ENCODE results near the gene SLC39A11. TPM values are rescaled to one million over a fixed set of nuclear protein-coding genes. Genes with fewer than 3 reads are reported as not detected.
"Not testable (repeated sequence)": the region's sequence is repeated elsewhere in the genome, so short reads cannot be mapped to it uniquely, and the experiment has no call there.

Gene SLC39A11
- total RNA-seq, 1 donor from 2014 or later = 13.0 TPM

GRCh38 chr17:72920513-72920912 is 172.0 kb downstream of the SLC39A11 start:
- H3K9ac ChIP-seq (ENCODE audit: low read depth in 1 of 3, low read length in 3 of 3) = no peak overlapping the region
- H3K27me3 ChIP-seq (ENCODE audit: control insufficient read depth in 3 of 3, insufficient read depth in 3 of 3, low read length in 3 of 3) = no peaks in the 10 kb centered on the region
- no peak overlapping the region for H3K4me3 ChIP-seq (ENCODE audit: low read length in 3 of 3)
- no peaks in the 10 kb centered on the region for H3K4me1 ChIP-seq (ENCODE audit: control insufficient read depth in 3 of 3, insufficient read depth in 3 of 3, low read length in 3 of 3)
- H3K36me3 ChIP-seq (ENCODE audit: control insufficient read depth in 3 of 3, insufficient read depth in 3 of 3, low read length in 3 of 3) = no peaks in the 10 kb centered on the region
- no peaks in the 10 kb centered on the region for H3K9me3 ChIP-seq (ENCODE audit: control insufficient read depth in 3 of 3, low read length in 3 of 3)
- H3K27ac ChIP-seq (ENCODE audit: low read depth, low read length) = no peak overlapping the region

- Histone ChIP-seq H3K9ac (ENCODE audit: low read depth in 1 of 3, low read length in 3 of 3) (no peak overlapping the region), H3K27me3 (ENCODE audit: control insufficient read depth in 3 of 3, insufficient read depth in 3 of 3, low read length in 3 of 3) (no peaks in the 10 kb centered on the region), H3K4me1 (ENCODE audit: control insufficient read depth in 3 of 3, insufficient read depth in 3 of 3, low read length in 3 of 3) (no peaks in the 10 kb centered on the region), H3K36me3 (ENCODE audit: control insufficient read depth in 3 of 3, insufficient read depth in 3 of 3, low read length in 3 of 3) (no peaks in the 10 kb centered on the region), H3K27ac (ENCODE audit: low read depth, low read length) (no peak overlapping the region), H3K4me3 (ENCODE audit: low read length in 3 of 3) (no peak overlapping the region), H3K9me3 (ENCODE audit: control insufficient read depth in 3 of 3, low read length in 3 of 3) (no peaks in the 10 kb centered on the region)
These were observed 175.5 kb downstream of the SLC39A11 start for GRCh38 chr17:72916991-72917390.

DNA sequence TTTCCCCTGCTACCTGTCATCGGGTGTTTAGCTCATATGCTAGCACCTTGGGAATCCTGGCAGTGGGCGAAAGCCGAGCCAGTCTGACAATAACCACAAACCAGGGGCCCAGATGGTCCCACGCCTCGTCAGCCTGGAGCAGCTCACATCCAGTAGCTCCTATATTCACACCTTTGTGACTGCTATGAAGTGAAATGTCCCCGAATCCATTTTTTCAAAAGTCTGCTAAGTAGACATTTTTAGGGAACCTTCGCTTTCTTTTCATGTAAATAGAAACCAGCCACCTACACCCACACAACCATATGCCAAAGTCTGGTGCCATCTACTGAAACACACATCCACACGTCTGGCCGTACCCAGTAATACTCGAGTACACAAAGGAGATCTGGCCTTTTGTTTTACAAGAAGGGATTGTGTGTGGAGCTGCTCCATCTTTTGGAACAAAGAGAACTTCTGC is 176.8 kb downstream of the SLC39A11 start:
- no peaks in the 10 kb centered on the region for H3K4me1 ChIP-seq (ENCODE audit: control insufficient read depth in 3 of 3, insufficient read depth in 3 of 3, low read length in 3 of 3)
- H3K27ac ChIP-seq (ENCODE audit: low read depth, low read length) = no peak overlapping the region
- H3K27me3 ChIP-seq (ENCODE audit: control insufficient read depth in 3 of 3, insufficient read depth in 3 of 3, low read length in 3 of 3) = no peaks in the 10 kb centered on the region
- no peak overlapping the region for H3K9ac ChIP-seq (ENCODE audit: low read depth in 1 of 3, low read length in 3 of 3)
- no peaks in the 10 kb centered on the region for H3K36me3 ChIP-seq (ENCODE audit: control insufficient read depth in 3 of 3, insufficient read depth in 3 of 3, low read length in 3 of 3)
- no peak overlapping the region for H3K4me3 ChIP-seq (ENCODE audit: low read length in 3 of 3)
- H3K9me3 ChIP-seq (ENCODE audit: control insufficient read depth in 3 of 3, low read length in 3 of 3) = no peaks in the 10 kb centered on the region

DNA sequence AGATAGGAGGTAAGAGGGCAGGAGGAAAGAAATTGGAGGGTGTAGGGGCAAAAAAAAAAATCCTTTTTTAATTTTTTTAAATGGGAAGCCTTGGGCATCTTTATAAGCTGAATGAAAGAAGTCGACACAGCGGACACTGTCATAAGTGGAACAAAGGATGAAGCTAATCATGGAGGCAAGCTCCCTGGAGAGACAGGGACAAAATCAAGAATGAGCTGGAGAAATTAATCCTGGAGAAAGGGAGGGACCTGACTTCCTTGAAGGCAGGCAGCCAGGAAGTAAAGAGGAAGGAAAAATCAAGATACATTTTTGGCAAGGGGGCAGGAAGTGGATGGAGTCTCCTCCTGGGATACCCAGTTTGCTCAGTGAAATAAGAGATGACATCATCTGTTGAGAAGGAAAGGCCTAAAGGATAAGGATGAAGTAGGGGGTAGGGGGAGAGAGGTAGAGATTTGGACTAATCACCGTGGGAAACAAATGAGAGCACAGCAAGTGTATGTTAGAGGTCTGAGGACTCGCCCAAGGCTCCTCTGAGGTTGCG is 179.3 kb downstream of the SLC39A11 start:
- Histone ChIP-seq H3K27me3 (ENCODE audit: control insufficient read depth in 3 of 3, insufficient read depth in 3 of 3, low read length in 3 of 3) (no peaks in the 10 kb centered on the region), H3K27ac (ENCODE audit: low read depth, low read length) (no peak overlapping the region), H3K4me1 (ENCODE audit: control insufficient read depth in 3 of 3, insufficient read depth in 3 of 3, low read length in 3 of 3) (no peaks in the 10 kb centered on the region), H3K9ac (ENCODE audit: low read depth in 1 of 3, low read length in 3 of 3) (no peak overlapping the region), H3K9me3 (ENCODE audit: control insufficient read depth in 3 of 3, low read length in 3 of 3) (no peaks in the 10 kb centered on the region), H3K4me3 (ENCODE audit: low read length in 3 of 3) (no peak overlapping the region), H3K36me3 (ENCODE audit: control insufficient read depth in 3 of 3, insufficient read depth in 3 of 3, low read length in 3 of 3) (peaks cover 0 to 3% (median 0%) of the 10 kb centered on the region in 3 donors)

GRCh38 chr17:72906306-72906705 is 186.2 kb downstream of the SLC39A11 start:
- Histone ChIP-seq H3K9ac (ENCODE audit: low read depth in 1 of 3, low read length in 3 of 3) (no peak overlapping the region), H3K27me3 (ENCODE audit: control insufficient read depth in 3 of 3, insufficient read depth in 3 of 3, low read length in 3 of 3) (no peaks in the 10 kb centered on the region), H3K27ac (ENCODE audit: low read depth, low read length) (no peak overlapping the region), H3K4me1 (ENCODE audit: control insufficient read depth in 3 of 3, insufficient read depth in 3 of 3, low read length in 3 of 3) (peaks cover 0 to 4% (median 0%) of the 10 kb centered on the region in 3 donors), H3K36me3 (ENCODE audit: control insufficient read depth in 3 of 3, insufficient read depth in 3 of 3, low read length in 3 of 3) (peaks cover 0 to 5% (median 0%) of the 10 kb centered on the region in 3 donors), H3K4me3 (ENCODE audit: low read length in 3 of 3) (no peak overlapping the region), H3K9me3 (ENCODE audit: control insufficient read depth in 3 of 3, low read length in 3 of 3) (no peaks in the 10 kb centered on the region)

DNA sequence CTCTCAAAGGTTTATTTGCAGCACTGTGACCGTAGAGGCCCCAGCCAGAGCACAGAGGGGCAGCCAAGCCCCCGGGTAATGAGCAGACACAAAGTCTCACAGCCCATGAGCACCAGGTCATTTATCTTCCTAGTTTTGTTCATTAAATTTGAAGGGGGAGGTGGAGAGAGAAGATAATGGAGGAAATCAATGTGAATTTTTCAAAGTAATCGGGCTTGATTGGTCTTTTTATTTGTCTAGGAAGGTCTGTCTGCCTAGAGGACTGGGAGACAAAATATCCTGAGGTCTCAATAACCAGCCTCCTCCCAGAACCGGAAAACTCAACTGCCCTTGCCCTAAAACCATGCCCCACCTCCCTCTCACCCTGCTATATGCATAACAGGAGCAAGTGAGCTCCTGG is 189.0 kb downstream of the SLC39A11 start:
- Histone ChIP-seq H3K4me3 (ENCODE audit: low read length in 3 of 3) (no peak overlapping the region), H3K4me1 (ENCODE audit: control insufficient read depth in 3 of 3, insufficient read depth in 3 of 3, low read length in 3 of 3) (peaks cover 0 to 4% (median 0%) of the 10 kb centered on the region in 3 donors), H3K27me3 (ENCODE audit: control insufficient read depth in 3 of 3, insufficient read depth in 3 of 3, low read length in 3 of 3) (no peaks in the 10 kb centered on the region), H3K9me3 (ENCODE audit: control insufficient read depth in 3 of 3, low read length in 3 of 3) (no peaks in the 10 kb centered on the region), H3K9ac (ENCODE audit: low read depth in 1 of 3, low read length in 3 of 3) (no peak overlapping the region), H3K36me3 (ENCODE audit: control insufficient read depth in 3 of 3, insufficient read depth in 3 of 3, low read length in 3 of 3) (peaks cover 0 to 4% (median 0%) of the 10 kb centered on the region in 3 donors), H3K27ac (ENCODE audit: low read depth, low read length) (no peak overlapping the region)

DNA sequence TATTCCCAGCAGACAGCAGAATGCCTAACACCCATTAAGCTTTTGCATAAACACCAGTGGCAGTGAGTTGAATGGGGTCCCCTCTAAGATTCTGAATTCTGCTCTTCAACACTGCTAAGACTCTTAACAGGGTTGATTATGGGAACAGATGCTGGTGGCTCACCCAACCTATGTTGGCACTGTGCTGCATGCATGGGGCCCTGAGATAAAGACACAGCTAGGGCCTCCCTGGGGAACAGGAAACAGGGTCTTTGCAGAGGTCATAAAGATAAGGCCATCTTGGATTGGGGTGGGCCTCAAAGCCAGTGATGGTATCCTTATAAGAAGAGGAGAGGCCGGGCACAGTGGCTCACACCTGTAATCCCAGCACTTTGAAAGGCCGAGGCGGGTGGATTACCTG is 190.8 kb downstream of the SLC39A11 start:
- Histone ChIP-seq H3K4me3 (ENCODE audit: low read length in 3 of 3) (no peak overlapping the region), H3K27me3 (ENCODE audit: control insufficient read depth in 3 of 3, insufficient read depth in 3 of 3, low read length in 3 of 3) (no peaks in the 10 kb centered on the region), H3K9me3 (ENCODE audit: control insufficient read depth in 3 of 3, low read length in 3 of 3) (no peaks in the 10 kb centered on the region), H3K36me3 (ENCODE audit: control insufficient read depth in 3 of 3, insufficient read depth in 3 of 3, low read length in 3 of 3) (no peaks in the 10 kb centered on the region), H3K9ac (ENCODE audit: low read depth in 1 of 3, low read length in 3 of 3) (no peak overlapping the region), H3K4me1 (ENCODE audit: control insufficient read depth in 3 of 3, insufficient read depth in 3 of 3, low read length in 3 of 3) (peaks cover 0 to 4% (median 0%) of the 10 kb centered on the region in 3 donors), H3K27ac (ENCODE audit: low read depth, low read length) (no peak overlapping the region)

- Histone ChIP-seq H3K9me3 (ENCODE audit: control insufficient read depth in 3 of 3, low read length in 3 of 3) (no peaks in the 10 kb centered on the region), H3K4me3 (ENCODE audit: low read length in 3 of 3) (no peak overlapping the region), H3K9ac (ENCODE audit: low read depth in 1 of 3, low read length in 3 of 3) (no peak overlapping the region), H3K4me1 (ENCODE audit: control insufficient read depth in 3 of 3, insufficient read depth in 3 of 3, low read length in 3 of 3) (peaks cover 0 to 2% (median 0%) of the 10 kb centered on the region in 3 donors), H3K27me3 (ENCODE audit: control insufficient read depth in 3 of 3, insufficient read depth in 3 of 3, low read length in 3 of 3) (no peaks in the 10 kb centered on the region), H3K27ac (ENCODE audit: low read depth, low read length) (no peak overlapping the region), H3K36me3 (ENCODE audit: control insufficient read depth in 3 of 3, insufficient read depth in 3 of 3, low read length in 3 of 3) (no peaks in the 10 kb centered on the region)
These were observed 191.4 kb downstream of the SLC39A11 start for GRCh38 chr17:72901083-72901482.

- no peaks in the 10 kb centered on the region for H3K27me3 ChIP-seq (ENCODE audit: control insufficient read depth in 3 of 3, insufficient read depth in 3 of 3, low read length in 3 of 3)
- no peaks in the 10 kb centered on the region for H3K9me3 ChIP-seq (ENCODE audit: control insufficient read depth in 3 of 3, low read length in 3 of 3)
- H3K27ac ChIP-seq (ENCODE audit: low read depth, low read length) = no peak overlapping the region
- H3K4me3 ChIP-seq (ENCODE audit: low read length in 3 of 3) = no peak overlapping the region
- no peaks in the 10 kb centered on the region for H3K36me3 ChIP-seq (ENCODE audit: control insufficient read depth in 3 of 3, insufficient read depth in 3 of 3, low read length in 3 of 3)
- H3K9ac ChIP-seq (ENCODE audit: low read depth in 1 of 3, low read length in 3 of 3) = no peak overlapping the region
- no peaks in the 10 kb centered on the region for H3K4me1 ChIP-seq (ENCODE audit: control insufficient read depth in 3 of 3, insufficient read depth in 3 of 3, low read length in 3 of 3)
These were observed 191.9 kb downstream of the SLC39A11 start for GRCh38 chr17:72900654-72900971.

DNA sequence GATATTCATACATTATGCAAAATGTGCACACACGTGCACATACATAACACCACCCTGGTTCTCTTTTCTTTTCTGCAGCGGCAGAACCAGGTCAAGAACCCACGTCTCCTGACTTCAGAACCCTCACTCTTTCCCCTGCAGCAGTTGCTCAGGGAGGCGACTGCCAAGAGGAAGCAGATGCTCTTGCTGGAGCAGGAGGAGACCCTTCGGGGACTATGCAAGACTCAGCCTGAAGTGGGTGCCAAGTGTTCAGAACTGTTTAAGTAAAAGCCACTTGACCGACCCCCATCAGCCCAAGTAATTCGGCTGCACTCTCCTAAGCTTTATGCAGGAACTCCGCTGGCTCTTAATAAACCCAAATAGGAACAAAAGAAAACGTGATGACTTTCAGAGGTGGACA is 193.8 kb downstream of the SLC39A11 start:
- Histone ChIP-seq H3K9ac (ENCODE audit: low read depth in 1 of 3, low read length in 3 of 3) (no peak overlapping the region), H3K36me3 (ENCODE audit: control insufficient read depth in 3 of 3, insufficient read depth in 3 of 3, low read length in 3 of 3) (no peaks in the 10 kb centered on the region), H3K27me3 (ENCODE audit: control insufficient read depth in 3 of 3, insufficient read depth in 3 of 3, low read length in 3 of 3) (no peaks in the 10 kb centered on the region), H3K27ac (ENCODE audit: low read depth, low read length) (no peak overlapping the region), H3K4me3 (ENCODE audit: low read length in 3 of 3) (no peak overlapping the region), H3K9me3 (ENCODE audit: control insufficient read depth in 3 of 3, low read length in 3 of 3) (no peaks in the 10 kb centered on the region), H3K4me1 (ENCODE audit: control insufficient read depth in 3 of 3, insufficient read depth in 3 of 3, low read length in 3 of 3) (no peaks in the 10 kb centered on the region)

- not testable (repeated sequence) for H3K4me1 ChIP-seq (ENCODE audit: control insufficient read depth in 3 of 3, insufficient read depth in 3 of 3, low read length in 3 of 3); H3K36me3 ChIP-seq (ENCODE audit: control insufficient read depth in 3 of 3, insufficient read depth in 3 of 3, low read length in 3 of 3); H3K9me3 ChIP-seq (ENCODE audit: control insufficient read depth in 3 of 3, low read length in 3 of 3); H3K4me3 ChIP-seq (ENCODE audit: low read length in 3 of 3); H3K27me3 ChIP-seq (ENCODE audit: control insufficient read depth in 3 of 3, insufficient read depth in 3 of 3, low read length in 3 of 3); H3K27ac ChIP-seq (ENCODE audit: low read depth, low read length); H3K9ac ChIP-seq (ENCODE audit: low read depth in 1 of 3, low read length in 3 of 3)
These were observed 196.2 kb downstream of the SLC39A11 start for GRCh38 chr17:72896288-72896687.
